ENCODE data around the gene PIKFYVE. TPM values are rescaled to one million over a fixed set of nuclear protein-coding genes. Genes with fewer than 3 reads are reported as not detected.

The PIKFYVE gene
- total and polyA plus RNA-seq, 7 donors: 2.8 to 14.2 (median 12.0) TPM

GRCh38 chr2:208274748-208275147 is 8.7 kb downstream of the PIKFYVE start:
- Histone ChIP-seq H3K36me3 (ENCODE audit: insufficient read depth in 1 of 2, low read depth in 1 of 2) (peaks cover 6 to 85% of the 10 kb centered on the region in 2 donors), H3K4me1 (peaks cover 3% of the 10 kb centered on the region), H3K27me3 (ENCODE audit: insufficient read depth in 3 of 3, low read length in 2 of 3) (no peaks in the 10 kb centered on the region), H3K9me3 (no peaks in the 10 kb centered on the region), H3K4me3 (no peak overlapping the region), H3K27ac (no peak overlapping the region)
- DNase-seq: no peak
- no peak for ATAC-seq
- TF ChIP-seq CTCF (IDR thresholded peaks at IDR 0.05): no peak
- intact Hi-C loops (cut with DNase I): no loop called here

DNA sequence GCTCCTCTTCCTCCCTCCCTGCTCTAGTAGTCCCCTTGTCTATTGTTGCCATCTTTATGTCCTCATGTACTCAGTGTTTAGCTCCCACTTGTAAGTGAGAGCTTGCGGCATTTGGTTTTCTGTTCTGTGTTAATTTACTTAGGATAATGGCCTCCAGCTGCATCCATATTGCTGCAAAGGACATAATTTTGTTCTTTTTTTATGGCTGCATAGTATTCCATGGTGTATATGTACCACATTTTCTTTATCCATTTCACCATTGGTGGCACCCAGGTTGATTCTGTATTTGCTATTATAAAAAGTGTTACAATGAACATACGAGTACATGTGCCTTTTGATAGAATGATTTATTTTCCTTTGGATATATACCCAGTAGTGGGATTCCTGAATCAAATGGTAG is 12.5 kb downstream of the PIKFYVE start:
- Histone ChIP-seq H3K27me3 (ENCODE audit: insufficient read depth in 3 of 3, low read length in 2 of 3) (no peaks in the 10 kb centered on the region), H3K36me3 (ENCODE audit: insufficient read depth in 1 of 2, low read depth in 1 of 2) (peaks cover 9 to 94% of the 10 kb centered on the region in 2 donors), H3K9me3 (no peaks in the 10 kb centered on the region), H3K4me1 (peaks cover 2% of the 10 kb centered on the region), H3K27ac (no peak overlapping the region), H3K4me3 (no peak overlapping the region)
- 91 to 100% (median 97%) methylated on average over 2 of the region's 2 CpGs for WGBS, 3 donors
- TF ChIP-seq CTCF (IDR thresholded peaks at IDR 0.05): no peak
- ATAC-seq (no peak), DNase-seq (no peak)
- intact Hi-C loops (cut with DNase I): no loop called here

DNA sequence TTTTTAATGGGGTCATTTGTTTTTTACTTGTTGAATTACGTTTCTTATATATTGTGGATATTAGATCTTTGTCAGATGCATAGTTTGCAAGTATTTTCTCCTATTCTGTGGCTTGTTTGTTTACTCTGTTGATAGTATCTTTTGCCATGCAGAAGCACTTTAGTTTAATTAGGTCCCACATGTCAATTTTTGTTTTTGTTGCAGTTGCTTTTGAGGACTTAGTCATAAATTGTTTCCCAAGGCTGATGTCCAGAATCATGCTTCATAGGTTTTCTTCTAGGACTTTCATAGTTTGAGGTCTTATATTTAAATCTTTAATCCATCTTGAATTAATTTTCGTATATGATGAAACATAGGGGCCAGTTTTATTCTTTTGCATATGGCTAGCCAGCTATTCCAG is 13.2 kb downstream of the PIKFYVE start:
- Histone ChIP-seq H3K27ac (no peak overlapping the region), H3K36me3 (ENCODE audit: insufficient read depth in 1 of 2, low read depth in 1 of 2) (peaks cover 9 to 94% of the 10 kb centered on the region in 2 donors), H3K27me3 (ENCODE audit: insufficient read depth in 3 of 3, low read length in 2 of 3) (no peaks in the 10 kb centered on the region), H3K9me3 (no peaks in the 10 kb centered on the region), H3K4me3 (no peak overlapping the region), H3K4me1 (peaks cover 2% of the 10 kb centered on the region)
- TF ChIP-seq CTCF (IDR thresholded peaks at IDR 0.05): no peak
- DNase-seq: no peak
- no peak for ATAC-seq
- intact Hi-C loops (cut with DNase I): no loop called here
- 94 to 98% (median 97%) methylated on average over 2 of the region's 2 CpGs for WGBS, 3 donors

DNA sequence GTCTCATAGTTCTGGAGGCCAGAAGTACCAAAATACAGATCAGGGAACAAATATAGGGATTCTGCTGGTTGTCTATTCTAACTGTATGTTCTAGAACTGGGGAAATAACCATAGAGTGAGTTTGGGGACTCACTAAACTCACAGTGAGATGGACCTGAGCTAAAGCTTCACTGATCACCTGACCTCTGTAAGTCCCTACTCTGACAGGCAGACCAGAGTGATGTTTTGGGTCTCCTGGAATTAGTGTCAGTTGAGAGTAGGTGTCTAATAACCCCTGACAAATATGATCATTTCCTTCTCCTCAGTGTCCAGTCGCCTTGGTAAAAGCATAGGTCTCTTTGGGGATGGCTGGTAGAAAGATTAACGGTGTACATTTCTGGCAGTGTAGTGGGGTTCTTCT is 14.2 kb downstream of the PIKFYVE start:
- ATAC-seq: no peak
- Histone ChIP-seq H3K4me1 (peaks cover 2% of the 10 kb centered on the region), H3K4me3 (no peak overlapping the region), H3K36me3 (ENCODE audit: insufficient read depth in 1 of 2, low read depth in 1 of 2) (peaks cover 9 to 93% of the 10 kb centered on the region in 2 donors), H3K27me3 (ENCODE audit: insufficient read depth in 3 of 3, low read length in 2 of 3) (no peaks in the 10 kb centered on the region), H3K27ac (no peak overlapping the region), H3K9me3 (no peaks in the 10 kb centered on the region)
- TF ChIP-seq CTCF (IDR thresholded peaks at IDR 0.05): no peak
- 92 to 95% (median 94%) methylated on average over 2 of the region's 2 CpGs for WGBS, 3 donors
- no peak for DNase-seq
- intact Hi-C loops (cut with DNase I): no loop called here

GRCh38 chr2:208280933-208281332 is 14.9 kb downstream of the PIKFYVE start:
- intact Hi-C loops (cut with DNase I): no loop called here
- Histone ChIP-seq H3K4me1 (peaks cover 7% of the 10 kb centered on the region), H3K9me3 (no peaks in the 10 kb centered on the region), H3K4me3 (no peak overlapping the region), H3K36me3 (ENCODE audit: insufficient read depth in 1 of 2, low read depth in 1 of 2) (peaks cover 9 to 86% of the 10 kb centered on the region in 2 donors), H3K27ac (no peak overlapping the region), H3K27me3 (ENCODE audit: insufficient read depth in 3 of 3, low read length in 2 of 3) (no peaks in the 10 kb centered on the region)
- 83 to 91% (median 85%) methylated on average over 3 of the region's 3 CpGs for WGBS, 3 donors
- TF ChIP-seq CTCF (IDR thresholded peaks at IDR 0.05): no peak
- DNase-seq (no peak), ATAC-seq (no peak)
